ENCODE measurements around the gene TNNI2. TPM values are rescaled to one million over a fixed set of nuclear protein-coding genes. Genes with fewer than 3 reads are reported as not detected.

The TNNI2 gene
- total and polyA plus RNA-seq, 10 of the 15 experiments (the other 5 are each of a cell fraction or from before 2014, with no cell fraction given): 0.14 to 0.79 (median 0.37) TPM; not detected in 4

DNA sequence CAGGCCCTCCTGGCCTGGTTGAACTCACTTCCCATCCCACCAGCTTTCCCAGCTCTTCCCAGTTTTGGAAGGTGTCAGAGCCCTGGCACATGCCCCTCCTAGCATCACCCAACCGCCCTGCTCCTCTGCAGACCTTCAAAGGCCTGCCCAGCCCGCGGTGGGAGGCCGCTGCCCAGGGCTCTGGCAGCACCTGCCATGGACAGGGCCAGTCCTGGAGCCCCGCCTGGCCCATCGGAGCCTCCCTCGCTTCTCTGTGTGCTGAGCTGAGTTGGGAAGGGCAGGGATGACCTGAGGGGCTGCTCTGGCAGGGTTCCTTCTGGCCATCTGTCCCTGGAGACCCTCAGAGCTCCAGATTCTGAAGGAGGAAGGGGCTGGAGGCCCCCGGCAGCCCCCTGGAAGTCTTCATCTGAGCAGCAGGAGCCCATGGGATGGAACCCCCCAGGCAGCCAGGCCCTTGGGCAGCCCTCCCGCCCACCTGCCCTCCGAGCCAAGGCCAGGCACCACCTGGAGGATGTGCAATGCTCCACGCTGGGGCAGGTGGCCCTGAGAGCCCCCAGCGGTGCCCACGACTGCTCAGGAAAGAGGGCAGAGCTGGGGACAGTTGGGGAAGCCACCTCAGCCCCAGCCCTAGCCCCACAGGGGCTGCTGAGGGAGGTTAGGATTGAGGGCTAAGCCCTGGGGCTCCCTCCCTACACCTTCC is 17.7 kb downstream of the TNNI2 start:
- TF ChIP-seq RAD21 (IDR thresholded peaks at IDR 0.05; ENCODE audit: insufficient read depth, low read depth, low read length) (no peak), RB1 (IDR thresholded peaks at IDR 0.05; ENCODE audit: borderline replicate concordance) (no peak), KLF5 (IDR thresholded peaks at IDR 0.05; ENCODE audit: partially characterized antibody) (no peak)
- ChIA-PET RAD21 (ENCODE audit: unreplicated experiment) (interaction anchor here (0.9 to 1.2 kb wide), 2 partner anchors 9 to 24 kb away, joined by 3 read pairs; no protein-coding TSS in a partner anchor), CTCF (interaction anchor here (1.1 to 3.0 kb wide), 3 partner anchors 24 to 163 kb away, joined by 4 to 10 read pairs (median 5); no protein-coding TSS in a partner anchor), POLR2A (no interaction called here), SMC1A (ENCODE audit: uncharacterized antibody, unreplicated experiment) (interaction anchor here (1.4 to 1.7 kb wide), 3 partner anchors 15 to 162 kb away, joined by 3 to 6 read pairs (median 3); no protein-coding TSS in a partner anchor)
- Histone ChIP-seq H3K4me2 (ENCODE audit: control insufficient read depth, insufficient read depth) (peak overlapping the region; percentile 100), H2AFZ (ENCODE audit: control insufficient read depth, low read depth, low read length) (no peak overlapping the region), H3K36me3 (ENCODE audit: control insufficient read depth in 2 of 2, insufficient read depth in 2 of 2, low read length in 1 of 2) (peaks cover 1 to 3% of the 10 kb centered on the region in 2 experiments; a peak in 3 of 4 replicates), H3K27ac (ENCODE audit: control insufficient read depth, insufficient read depth) (peak overlapping the region; percentile 99), H3K9ac (ENCODE audit: control insufficient read depth, insufficient read depth, low read length) (peak overlapping the region; percentile 68), H3K4me1 (ENCODE audit: control insufficient read depth, insufficient read depth, low read length) (peaks cover 39% of the 10 kb centered on the region), H3K27me3 (replicated peaks in 1 of 2; ENCODE audit: control insufficient read depth in 2 of 2, insufficient read depth in 2 of 2, low read length in 1 of 2) (no peaks in the 10 kb centered on the region), H3K79me2 (ENCODE audit: control insufficient read depth, insufficient read depth, low read length) (peaks cover 89% of the 10 kb centered on the region), H3K9me3 (replicated peaks; ENCODE audit: control insufficient read depth, insufficient read depth, low read length) (no peaks in the 10 kb centered on the region), H3K4me3 (peak overlapping the region; percentile 96; the same call in 1 of the 2 replicates), H4K20me1 (ENCODE audit: control insufficient read depth, insufficient read depth) (peaks cover 17% of the 10 kb centered on the region; the same call in 1 of the 2 replicates)
- in situ Hi-C loops (cut with MboI) (loop anchor here (10.0 kb wide), 1 partner anchor 1012 kb away; the partner anchor contains the start of genes POLR2L and TSPAN4), intact Hi-C loops (cut with micrococcal nuclease; ENCODE audit: unreplicated experiment) (no loop called here)
- 90% methylated on average over 13 of the region's 13 CpGs for WGBS (ENCODE audit: insufficient coverage, insufficient replicate concordance, low lambda C conversion rate, missing lambda C conversion rate)
- FAIRE-seq (no peak), DNase-seq (ENCODE audit: low read depth, low spot score) (no peak), ATAC-seq (no peak)
- BruUV-seq (replicated peaks): no TSS peak

GRCh38 chr11:1857064-1857463 is 18.3 kb downstream of the TNNI2 start:
- DNase-seq (ENCODE audit: low read depth, low spot score) (no peak), ATAC-seq (no peak), FAIRE-seq (no peak)
- TF ChIP-seq, protein P1, sequence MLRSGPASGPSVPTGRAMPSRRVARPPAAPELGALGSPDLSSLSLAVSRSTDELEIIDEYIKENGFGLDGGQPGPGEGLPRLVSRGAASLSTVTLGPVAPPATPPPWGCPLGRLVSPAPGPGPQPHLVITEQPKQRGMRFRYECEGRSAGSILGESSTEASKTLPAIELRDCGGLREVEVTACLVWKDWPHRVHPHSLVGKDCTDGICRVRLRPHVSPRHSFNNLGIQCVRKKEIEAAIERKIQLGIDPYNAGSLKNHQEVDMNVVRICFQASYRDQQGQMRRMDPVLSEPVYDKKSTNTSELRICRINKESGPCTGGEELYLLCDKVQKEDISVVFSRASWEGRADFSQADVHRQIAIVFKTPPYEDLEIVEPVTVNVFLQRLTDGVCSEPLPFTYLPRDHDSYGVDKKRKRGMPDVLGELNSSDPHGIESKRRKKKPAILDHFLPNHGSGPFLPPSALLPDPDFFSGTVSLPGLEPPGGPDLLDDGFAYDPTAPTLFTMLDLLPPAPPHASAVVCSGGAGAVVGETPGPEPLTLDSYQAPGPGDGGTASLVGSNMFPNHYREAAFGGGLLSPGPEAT (IDR thresholded peaks at IDR 0.05; ENCODE audit: low read depth): no peak
- TF ChIP-seq SRF (IDR thresholded peaks at IDR 0.05; ENCODE audit: low read depth in 2 of 2, low read length in 2 of 2) (no peak), POLR2AphosphoS2 (IDR thresholded peaks at IDR 0.05; ENCODE audit: low read depth, low read length) (no peak), RAD21 (IDR thresholded peaks at IDR 0.05; ENCODE audit: insufficient read depth, low read depth, low read length) (no peak), KDM1A (IDR thresholded peaks at IDR 0.05; ENCODE audit: borderline replicate concordance) (no peak), POLR2A (IDR thresholded peaks at IDR 0.05; ENCODE audit: low read depth, low read length) (peak; percentile 44; the same call in 1 of the 2 replicates), CREB1 (IDR thresholded peaks at IDR 0.05; ENCODE audit: low read depth) (no peak), SP1 (IDR thresholded peaks at IDR 0.05; ENCODE audit: low read depth, low read length) (no peak), POLR2AphosphoS5 (IDR thresholded peaks at IDR 0.05; ENCODE audit: low read length) (peak; percentile 18; the same call in 1 of the 2 replicates), MEF2A (IDR thresholded peaks at IDR 0.05; ENCODE audit: insufficient read depth, low read depth, low read length) (no peak)
- BruUV-seq (replicated peaks): no TSS peak
- Histone ChIP-seq H3K4me2 (ENCODE audit: control insufficient read depth, insufficient read depth) (peak overlapping the region; percentile 100; the same call in 1 of the 2 replicates), H4K20me1 (ENCODE audit: control insufficient read depth, insufficient read depth) (peaks cover 18% of the 10 kb centered on the region; the same call in 1 of the 2 replicates), H3K4me1 (ENCODE audit: control insufficient read depth, insufficient read depth, low read length) (peaks cover 33% of the 10 kb centered on the region), H3K27ac (ENCODE audit: control insufficient read depth, insufficient read depth) (0 out of 2 replicates have a peak overlapping the region, but pooled peaks have one; percentile 99), H3K9me3 (replicated peaks; ENCODE audit: control insufficient read depth, insufficient read depth, low read length) (no peaks in the 10 kb centered on the region), H3K4me3 (no peak overlapping the region), H3K36me3 (ENCODE audit: control insufficient read depth in 2 of 2, insufficient read depth in 2 of 2, low read length in 1 of 2) (peaks cover 1 to 3% of the 10 kb centered on the region in 2 experiments; a peak in 3 of 4 replicates), H3K9ac (ENCODE audit: control insufficient read depth, insufficient read depth, low read length) (no peak overlapping the region), H3K79me2 (ENCODE audit: control insufficient read depth, insufficient read depth, low read length) (peaks cover 92% of the 10 kb centered on the region), H2AFZ (ENCODE audit: control insufficient read depth, low read depth, low read length) (no peak overlapping the region), H3K27me3 (replicated peaks in 1 of 2; ENCODE audit: control insufficient read depth in 2 of 2, insufficient read depth in 2 of 2, low read length in 1 of 2) (no peaks in the 10 kb centered on the region)
- CTCF ChIA-PET: interaction anchor here (0.6 kb wide), 1 partner anchor 294 kb away, joined by 3 read pairs; no protein-coding TSS in a partner anchor
- POLR2A ChIA-PET: no interaction called here
- 97% methylated on average over 11 of the region's 11 CpGs for WGBS (ENCODE audit: insufficient coverage, insufficient replicate concordance, low lambda C conversion rate, missing lambda C conversion rate)
- SMC1A ChIA-PET (ENCODE audit: uncharacterized antibody, unreplicated experiment): no interaction called here
- RAD21 ChIA-PET (ENCODE audit: unreplicated experiment): no interaction called here
- intact Hi-C loops (cut with micrococcal nuclease; ENCODE audit: unreplicated experiment) (no loop called here), in situ Hi-C loops (cut with MboI) (loop anchor here (10.0 kb wide), 1 partner anchor 1012 kb away; the partner anchor contains the start of genes POLR2L and TSPAN4)
